HG02798 (cell line): Measurements from ENCODE around the gene SLX9.
A peak's percentile ranks its signal among the peaks of the same experiment; 100 is the strongest.

Experiments
- ATAC-seq: cut with Tn5 transposase; IDR thresholded peaks from one replicate; pipeline ENCODE4 v1.9.1; 2021; ENCODE audit warnings: mild to moderate bottlenecking; ENCODE audit not compliant: unreplicated experiment, poor library complexity

Gene SLX9

DNA sequence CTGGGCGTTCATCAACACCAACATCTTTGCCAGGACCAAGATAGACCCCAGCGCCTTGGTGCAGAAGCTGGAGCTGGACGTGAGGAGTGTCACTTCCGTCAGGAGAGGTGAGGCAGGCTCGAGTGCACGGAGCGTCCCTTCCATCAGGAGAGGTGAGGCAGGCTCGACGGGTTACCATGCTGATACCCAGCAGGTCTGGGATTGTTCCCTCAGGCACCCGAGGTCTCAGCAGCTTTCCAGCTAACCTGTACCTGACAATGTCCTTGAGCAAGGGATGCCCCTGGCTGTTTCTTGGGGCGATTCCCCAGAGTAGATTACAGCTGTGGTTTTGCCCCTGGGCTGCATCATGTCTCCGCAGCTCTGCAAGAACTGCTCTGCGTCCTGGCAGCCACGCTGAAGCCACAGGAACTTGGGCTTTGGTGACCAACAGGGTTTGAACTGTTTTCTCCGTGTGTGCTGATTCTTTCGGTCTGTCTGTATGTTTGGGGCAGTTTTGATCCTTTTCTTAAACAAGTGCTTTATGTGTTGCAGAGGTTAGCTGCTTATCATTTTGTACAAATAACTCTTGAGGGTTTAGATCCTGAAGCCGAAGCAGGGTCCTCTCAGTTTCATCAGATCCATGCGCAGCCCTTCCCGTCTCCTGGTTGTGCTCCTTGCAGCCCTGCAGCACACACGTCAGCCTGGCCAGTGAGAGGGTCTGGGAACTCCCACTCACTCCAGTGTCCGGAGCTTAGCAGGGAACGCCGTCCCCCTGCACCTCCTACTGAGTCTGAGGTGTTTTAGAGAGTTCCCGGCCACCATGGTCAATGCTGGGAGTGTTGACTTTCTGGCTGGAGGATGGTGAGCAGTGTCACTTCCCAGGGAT, 4.1 kb downstream of the SLX9 start:
- ATAC-seq, result no peak

DNA sequence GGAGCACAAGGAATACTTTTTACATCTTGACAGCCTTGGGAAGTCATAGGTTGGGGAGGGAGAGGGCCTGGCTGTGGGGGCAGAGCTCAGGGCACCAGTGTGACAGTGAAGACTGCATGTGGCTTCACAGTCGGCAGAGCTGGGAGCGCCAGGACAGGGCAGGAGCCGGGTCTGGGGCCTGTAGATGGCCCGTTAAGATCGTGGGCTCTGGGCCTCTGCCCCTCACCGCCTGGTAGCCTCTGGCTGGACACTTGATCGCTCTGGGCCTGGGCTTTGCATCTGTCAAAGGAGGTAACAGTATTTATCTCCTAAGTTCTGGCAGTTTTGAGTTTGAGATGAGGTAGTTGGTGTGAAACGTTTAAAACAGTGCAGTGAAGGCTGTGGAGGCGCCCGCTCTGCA, 4.8 kb downstream of the SLX9 start:
- ATAC-seq, result no peak

DNA sequence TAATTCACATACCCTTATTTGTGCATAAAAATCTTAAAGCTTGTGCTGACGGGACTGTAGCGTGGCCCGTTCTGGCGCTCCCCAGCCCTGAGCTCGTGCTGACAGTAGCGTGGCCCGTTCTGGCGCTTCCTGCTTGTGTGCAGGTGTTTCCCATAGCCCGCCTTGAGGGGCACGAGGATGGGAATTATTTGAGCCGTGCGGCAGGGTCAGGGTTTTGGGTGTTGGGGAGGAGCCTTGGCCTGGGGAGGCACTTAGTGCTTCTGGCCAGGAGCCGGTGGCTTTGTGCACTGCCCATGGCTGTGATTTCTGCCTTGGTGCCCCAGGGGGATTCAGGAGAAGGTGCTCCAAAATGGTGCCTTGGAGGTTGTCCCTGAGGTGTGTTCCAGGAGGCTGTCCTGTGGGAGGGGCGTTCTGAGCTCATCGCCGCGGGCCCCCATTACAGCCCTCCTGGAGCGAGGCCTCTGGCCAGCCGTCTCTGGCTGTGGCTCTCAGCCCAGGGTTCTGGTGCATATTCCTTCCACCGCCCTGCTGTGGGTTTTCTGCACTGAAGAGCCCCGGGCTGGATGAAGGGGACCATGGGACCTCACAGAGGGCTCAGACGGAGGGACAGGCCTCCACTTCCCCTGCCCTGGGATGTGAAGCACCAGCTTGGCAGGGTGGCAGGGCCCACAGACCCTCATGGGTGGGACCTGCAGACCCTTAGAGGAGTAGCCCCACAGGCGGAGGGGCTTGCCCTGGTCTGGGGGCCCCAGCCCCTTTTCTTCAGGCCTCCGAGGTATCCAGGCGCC, 6.6 kb downstream of the SLX9 start:
- no peak for ATAC-seq

DNA sequence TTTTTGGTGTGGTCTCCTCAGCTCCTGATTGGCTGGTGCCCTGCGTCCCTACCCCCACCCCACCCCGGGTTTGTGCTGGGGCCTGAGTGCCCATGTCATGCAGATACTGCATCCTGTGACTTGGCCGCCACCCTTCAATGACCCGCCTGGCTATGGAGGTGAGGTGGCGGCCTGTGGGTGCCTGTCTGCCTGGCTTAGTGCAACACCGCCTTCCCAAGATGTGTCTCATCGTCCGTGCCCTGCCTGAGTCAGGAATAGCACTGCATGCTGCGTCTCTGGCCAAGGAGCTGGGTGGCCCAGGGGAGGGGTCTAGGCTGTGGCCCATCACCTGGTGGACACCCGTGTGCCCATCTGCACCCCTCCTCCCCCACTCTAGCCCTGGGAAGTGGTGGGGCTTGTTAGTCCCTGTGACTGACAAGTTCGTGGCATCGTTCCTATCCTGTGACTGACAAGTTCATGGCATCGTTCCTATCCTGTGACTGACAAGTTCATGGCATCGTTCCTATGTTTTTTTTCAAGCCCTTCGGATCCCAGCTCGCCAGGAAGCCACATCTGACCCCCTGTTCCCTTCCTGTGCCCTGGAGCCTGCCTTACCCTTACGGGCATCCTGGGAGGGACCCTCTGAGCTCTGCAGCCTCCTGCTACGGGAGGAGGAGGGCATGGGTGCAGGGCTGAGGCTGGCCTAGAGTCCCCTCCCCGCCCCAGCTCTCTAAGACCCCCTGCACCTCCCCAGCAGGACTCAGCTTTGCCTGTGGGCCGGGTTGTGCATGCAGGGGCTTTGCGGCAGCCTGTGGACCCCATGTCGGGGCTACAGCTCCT, 7.5 kb downstream of the SLX9 start:
- no peak for ATAC-seq

DNA sequence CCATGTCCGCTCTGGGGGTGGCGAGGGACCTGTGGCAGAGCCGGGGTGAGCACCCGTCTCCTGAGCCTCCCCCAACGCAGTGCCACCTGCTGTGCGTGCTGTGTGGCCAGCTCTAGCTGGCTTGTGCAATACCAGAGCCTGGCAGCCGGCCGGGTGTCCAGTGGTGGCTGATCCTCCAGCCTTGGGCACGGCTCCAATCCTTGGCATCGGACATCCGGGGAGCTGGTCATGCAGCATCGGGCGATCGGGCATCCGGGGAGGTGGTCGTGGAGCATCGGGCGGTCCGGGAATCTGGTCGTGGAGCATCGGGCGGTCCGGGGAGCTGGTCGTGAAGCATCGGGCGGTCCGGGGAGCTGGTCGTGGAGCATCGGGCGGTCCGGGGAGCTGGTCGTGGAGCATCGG, 8.1 kb downstream of the SLX9 start:
- no peak for ATAC-seq

DNA sequence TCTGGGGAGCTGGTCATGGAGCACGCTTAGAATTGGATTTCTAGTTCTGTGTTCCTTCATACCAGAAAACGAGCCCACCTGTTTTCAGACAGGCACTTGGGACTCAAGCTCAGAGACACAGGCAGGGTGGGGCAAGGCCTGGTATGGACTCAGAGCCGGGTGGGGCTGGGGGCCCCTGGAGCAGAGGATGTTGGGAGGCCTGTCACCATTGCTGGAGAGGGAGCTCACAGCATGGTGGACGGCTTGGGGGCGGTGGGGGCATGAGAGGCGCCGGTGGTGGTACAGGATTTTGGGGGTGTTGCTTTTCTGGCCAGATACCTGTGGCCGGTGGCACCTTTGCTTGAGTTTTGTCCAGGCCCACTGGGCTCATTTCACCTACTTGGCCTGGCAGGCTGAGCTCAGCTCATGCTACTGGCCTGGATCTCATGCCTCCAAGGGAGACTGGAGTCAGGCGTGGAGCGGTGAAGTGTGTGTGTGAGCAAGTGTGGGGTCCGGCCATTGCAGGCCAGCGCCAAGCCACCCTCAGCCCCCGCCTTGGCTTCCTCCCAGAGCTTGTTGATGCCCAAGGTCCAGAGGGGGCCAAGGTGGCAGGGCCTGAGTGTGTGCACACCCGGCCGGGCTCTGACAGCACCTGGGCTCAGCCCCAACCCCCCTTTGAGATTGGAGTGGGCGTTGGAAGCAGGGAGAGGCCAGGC, 8.7 kb downstream of the SLX9 start:
- ATAC-seq, result no peak

DNA sequence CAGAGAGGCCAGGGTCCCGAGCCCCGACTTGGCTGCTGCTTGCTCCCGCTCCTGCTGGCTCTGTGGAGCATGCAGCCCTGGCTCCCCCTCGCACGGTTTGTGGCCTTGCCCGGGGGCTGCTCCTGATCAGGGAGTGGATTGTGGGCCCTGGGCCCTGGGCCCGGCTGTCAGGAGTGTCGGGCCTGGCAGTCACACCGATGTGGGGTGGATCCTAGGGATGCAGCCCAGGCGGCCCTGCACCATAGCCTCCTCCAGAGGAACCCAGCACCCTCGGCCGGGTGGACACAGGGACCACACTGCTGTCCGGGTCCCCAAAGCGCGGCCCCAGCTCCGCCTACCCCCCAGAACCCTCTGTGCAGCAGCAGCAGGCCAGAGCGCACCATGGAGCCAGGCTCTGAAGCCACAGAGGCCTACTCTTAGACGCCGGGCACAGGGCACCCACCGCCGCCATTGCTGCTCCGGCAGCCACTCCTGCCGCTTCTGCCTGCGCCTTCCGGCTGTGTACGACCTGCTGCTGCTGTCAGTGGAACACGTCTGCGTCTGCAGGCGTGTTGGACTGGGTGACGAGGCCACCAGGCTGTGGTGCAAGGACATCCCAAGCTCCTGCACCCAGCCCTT, 9.4 kb downstream of the SLX9 start:
- ATAC-seq, result no peak

DNA sequence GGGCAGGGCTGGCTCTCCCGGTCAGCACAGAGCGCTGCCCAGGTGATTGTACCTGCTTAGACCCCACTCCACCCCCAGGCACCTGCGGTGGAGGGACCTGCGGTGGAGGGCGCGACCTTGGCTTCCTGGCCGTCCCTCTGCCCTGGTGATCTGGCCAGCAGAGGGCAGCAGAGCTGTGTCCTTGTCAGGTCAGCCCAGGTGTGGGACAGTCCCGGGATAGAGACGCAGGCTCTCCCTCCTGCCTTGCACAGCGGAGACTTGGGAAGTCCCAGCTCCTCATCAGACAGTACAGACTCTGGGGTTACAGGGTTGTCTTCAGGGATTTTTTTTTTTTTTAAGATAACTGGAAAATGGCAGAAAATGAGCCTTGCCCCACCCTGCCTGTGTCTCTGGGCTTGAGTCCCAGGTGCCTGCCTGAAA, 10.0 kb downstream of the SLX9 start:
- ATAC-seq, result peak; percentile 71

DNA sequence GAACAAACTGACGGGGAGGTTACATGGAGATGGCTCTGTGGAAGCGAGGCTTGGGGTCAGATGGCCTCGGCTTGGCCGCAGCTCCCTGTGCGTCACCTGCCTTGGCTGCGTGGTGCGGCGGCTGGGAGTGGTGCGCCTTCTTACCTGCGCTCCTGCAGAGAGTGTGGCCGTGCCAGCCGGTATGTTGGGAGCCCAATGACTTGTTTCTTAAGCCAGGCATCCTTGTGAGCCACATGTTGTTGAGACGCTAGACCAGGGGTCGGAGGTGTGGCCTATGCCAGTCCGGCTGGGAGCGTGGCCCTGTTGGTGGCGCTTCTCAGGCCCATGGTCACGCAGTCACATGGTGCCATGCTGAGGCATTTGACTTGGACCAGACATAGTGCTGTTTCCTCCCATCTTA, 10.5 kb downstream of the SLX9 start:
- ATAC-seq, result no peak

DNA sequence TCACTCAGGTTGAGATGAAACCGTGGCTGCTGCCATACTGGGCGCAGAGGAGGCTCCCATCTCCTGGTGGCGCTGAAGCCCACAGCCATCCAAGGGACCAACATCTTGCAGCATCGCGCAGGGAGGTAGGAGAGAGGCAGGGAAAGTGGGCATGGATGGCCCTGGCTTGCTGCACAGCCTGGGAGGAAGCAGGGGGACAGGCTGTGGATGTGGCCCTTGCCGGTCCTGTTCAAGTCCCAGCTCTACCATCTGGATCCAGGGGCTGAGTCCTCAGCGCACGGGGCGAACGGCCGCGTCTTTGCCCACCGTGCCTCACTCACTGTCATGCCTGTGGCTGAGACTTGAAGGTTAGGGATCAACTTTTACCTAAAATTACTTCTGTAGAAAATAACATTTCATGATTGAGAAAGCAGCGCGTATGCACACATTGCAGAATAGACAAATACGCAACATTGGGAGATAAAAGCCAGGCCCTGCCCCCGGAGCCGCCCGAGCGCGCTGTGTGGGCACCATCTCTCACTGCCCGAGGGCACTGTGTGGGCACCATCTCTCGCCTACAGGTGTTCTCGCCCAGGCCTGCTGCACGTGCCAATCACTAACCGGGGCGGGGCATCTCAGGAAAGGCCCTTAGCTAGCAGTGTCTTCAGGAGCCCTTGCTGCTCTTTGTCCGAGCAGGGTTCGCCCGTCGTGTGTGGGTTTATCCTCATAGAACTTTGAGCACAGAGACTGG, 11.5 kb downstream of the SLX9 start:
- ATAC-seq, result no peak

DNA sequence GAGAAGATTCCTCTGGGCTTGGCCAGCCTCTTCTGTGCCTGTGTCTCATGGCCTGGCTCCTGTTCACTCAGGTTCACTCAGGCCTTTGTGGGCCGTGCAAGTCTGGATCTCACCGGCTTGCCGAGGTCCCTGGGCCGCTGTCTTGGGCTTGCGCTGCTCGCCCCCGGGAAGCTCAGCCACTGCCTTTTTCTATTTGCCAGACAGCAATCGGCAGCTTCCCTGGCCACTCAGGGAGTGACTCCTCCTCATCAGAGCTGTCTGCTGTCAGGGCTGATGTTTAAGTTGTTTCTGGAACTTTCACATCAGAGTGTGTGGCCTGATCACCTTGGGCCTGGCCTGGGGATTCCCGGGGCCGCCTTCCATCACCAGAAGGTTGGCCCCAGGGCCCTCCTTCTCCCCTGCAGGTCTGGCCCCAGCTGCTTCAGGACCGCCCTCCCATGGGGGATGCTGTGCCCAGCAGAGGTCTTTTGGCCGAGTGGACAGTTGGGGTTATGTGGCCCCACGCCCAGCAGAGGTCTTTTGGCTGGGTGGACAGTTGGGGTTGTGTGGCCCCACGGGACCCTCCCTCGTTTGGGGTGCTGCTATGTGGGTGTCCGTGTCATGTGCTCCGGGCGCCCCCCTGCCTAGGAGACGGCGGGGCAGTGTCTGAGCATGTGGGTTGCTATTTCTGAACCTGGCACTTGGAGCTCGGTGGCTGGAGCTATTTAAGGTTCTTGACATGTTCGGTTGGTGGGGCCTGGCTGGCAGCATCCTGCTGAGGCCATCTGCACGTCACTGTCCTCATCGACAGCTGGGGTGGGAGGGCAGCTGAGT, 12.5 kb downstream of the SLX9 start:
- no peak for ATAC-seq

DNA sequence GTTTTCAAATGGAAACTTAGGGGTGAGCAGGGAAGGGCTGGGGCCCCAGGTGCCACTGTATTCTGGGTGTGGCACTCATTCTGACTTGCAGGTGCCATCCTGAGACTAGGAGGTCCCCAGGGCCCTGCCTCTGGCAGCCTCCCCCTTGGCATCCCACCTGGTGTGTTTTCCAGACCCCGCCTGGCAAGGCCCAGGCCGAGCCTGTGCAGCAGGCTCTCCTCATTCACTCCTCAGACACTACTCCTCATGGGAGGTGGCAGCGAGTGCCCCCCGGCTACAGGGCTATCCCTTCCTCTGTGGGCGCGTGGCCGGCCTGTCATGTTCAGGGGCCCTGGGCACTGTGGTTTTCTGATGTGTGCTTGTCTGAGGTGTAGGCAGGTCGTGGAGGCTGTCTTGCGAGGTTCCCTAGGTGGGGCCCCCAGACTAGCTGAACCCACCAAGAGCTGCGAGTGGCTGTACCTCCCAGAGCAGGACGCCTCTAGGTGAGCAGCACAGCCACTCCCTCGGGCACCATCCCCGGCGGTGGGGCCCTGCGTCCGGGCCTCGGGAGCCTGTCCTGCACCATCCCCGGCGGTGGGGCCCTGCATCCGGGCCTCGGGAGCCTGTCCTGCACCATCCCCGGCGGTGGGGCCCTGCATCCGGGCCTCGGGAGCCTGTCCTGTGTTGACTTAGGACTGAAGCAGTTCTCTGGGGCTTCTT, 13.2 kb downstream of the SLX9 start:
- ATAC-seq, result no peak

DNA sequence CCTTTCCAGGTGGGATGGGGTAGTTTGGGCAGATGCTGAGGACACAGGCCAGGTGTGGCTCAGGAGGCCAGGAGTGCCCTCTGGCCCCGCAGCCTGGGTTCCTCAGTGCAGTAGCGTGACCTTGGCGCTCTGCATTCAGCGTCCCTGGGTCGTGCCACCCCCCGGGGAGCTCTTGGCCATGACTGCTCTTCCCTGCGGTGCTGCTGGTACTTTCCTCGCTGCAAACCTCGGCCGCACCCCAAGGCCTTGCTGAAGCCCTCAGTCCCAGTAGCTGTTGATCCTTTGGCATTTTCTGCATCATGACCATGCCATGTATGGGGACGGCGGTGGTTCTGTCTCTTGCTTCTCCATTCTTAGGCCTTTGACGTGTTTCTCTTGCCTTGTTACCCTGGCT, 13.8 kb downstream of the SLX9 start:
- no peak for ATAC-seq

DNA sequence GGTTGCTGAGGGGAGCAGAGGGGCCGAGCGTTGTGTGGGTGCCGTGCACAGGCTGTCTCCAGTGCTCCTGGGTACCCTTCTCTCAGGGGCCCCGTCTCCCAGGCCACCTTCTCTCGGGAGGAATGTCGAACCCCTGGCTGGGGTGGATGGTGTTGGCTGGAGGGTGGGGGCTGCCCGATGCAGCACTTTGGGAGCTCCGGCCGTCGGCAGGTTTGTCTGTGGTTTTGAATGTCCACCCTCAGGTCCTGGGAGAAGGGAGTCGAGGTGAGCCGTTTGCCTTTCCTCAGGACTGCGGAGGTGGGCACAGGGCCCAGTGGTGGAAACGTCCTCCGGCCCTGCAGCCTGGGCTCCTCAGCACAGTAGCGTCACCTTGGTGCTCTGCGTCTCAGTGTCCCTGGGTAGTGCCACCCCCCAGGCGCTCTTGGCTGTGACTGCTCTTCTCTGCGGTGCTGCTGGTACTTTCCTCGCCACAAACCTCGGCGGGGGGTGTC, 14.5 kb downstream of the SLX9 start:
- ATAC-seq, result no peak

DNA sequence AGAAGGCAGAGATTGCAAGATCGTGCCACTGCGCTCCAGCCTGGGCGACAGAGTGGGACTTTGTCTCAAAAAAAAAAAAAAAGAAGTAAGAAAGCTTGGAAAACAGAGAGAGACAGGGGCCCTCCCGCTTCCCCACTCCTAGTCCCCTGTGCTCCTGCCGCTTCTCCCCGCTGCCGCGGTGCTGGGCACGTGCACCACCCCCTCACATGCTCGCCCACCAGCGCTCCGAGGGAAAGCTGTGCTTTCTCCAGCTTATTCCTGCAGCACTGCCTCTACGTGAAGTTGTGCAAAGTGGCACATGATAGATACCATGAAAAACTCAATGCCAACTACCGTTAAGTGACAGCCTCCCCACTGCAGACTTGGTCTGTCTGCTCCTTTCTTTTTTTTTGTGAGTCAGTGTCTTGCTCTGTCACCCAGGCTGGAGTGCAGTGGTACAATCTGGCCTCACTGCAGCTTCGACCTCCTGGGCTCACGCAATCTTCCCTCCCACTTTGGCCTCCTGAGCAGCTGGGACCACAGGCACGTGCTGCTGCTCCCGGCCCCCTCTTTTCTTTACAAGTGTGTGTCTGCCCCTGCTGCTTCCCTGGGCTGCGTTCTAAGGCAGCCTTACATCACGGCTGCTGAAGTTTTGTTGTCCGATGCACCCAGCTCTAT, 15.4 kb downstream of the SLX9 start:
- ATAC-seq, result no peak

DNA sequence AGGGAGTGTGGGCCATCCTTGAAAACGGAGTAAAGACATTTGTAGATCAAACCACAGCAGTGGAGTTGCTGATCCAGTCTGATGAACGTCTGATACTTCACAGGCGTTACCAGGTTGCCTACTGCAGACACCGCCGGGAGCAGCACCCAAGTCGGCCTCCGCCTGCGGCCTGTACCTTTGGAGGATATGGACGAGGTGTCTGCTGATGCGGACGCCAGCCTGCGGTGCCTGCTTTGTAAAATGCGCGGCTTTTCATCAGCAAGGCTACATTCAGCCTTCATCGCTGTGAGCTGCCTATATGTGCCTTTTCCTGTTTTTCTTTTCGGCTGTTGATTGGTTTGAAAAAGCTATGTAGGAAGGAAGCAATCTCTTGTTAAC, 16.0 kb downstream of the SLX9 start:
- no peak for ATAC-seq

DNA sequence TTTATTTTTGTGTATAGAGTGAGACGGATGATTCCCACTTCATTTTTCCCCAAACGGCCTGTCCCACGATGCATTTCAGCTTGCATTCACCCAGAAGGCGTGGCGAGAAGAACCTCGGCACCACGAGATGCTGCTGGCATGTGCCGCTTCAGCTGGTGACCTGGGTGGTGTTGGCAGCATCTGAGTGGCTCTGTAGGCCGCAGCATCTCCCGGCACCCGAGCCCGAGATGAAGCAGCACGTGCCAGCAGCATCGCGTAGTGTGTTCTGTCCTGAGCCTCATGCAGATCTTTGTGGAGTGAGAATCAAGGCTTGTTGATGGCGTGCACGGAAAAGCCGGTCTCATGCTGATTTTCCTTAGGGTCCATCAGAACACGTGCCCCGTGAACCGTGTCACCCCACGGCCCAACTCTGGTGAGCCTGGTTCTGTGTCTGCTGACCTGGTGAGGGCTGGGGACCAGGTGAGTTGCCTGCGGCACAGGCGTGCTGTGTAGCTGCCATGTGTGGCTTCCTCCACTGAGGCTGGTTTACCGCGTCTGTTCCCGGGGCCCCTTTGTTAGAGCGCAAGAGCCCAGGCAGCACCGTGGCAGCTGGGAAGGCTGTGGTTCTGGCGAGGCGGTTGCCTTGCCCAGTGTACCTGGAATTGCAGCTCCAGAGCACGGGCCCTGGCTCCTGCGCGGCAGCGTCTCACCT, 16.7 kb downstream of the SLX9 start:
- ATAC-seq, result no peak
